Stomach (tissue), 4 donors: ENCODE results near the gene TPRG1L.

Experiments
- CTCF ChIP-seq, 7 experiments: fragments of 450-650 bp in 4 of 7; fragments of 200-600 bp in 3 of 7; sonication (generic) in 3 of 7; IDR thresholded peaks; one replicate each; pipeline ENCODE4 v1.5.1; 2016 to 2019; ENCODE audit warnings: antibody characterized with exemption in 7 of 7, control low read depth in 2 of 7, mild to moderate bottlenecking in 1 of 7
- EP300 ChIP-seq: sonication (generic); formaldehyde crosslinking; IDR thresholded peaks from one replicate; pipeline ENCODE4 v1.6.1; 2017; ENCODE audit warnings: antibody characterized with exemption
- POLR2A ChIP-seq, 4 donors: fragments of 450-650 bp; IDR thresholded peaks; one replicate each; pipeline ENCODE4 v1.6.1; 2016; ENCODE audit warnings: antibody characterized with exemption in 4 of 4, control low read depth in 2 of 4, mild to moderate bottlenecking in 1 of 4, moderate library complexity in 1 of 4
- POLR2AphosphoS5 ChIP-seq, 3 donors: sonication (generic); formaldehyde crosslinking; IDR thresholded peaks; one replicate each; pipeline ENCODE4 v1.6.1; 2016; ENCODE audit warnings: antibody characterized with exemption in 3 of 3

- no peak for TF ChIP-seq POLR2AphosphoS5 (IDR thresholded peaks at IDR 0.05)
- TF ChIP-seq POLR2A (IDR thresholded peaks at IDR 0.05), result no peak
- no peak for TF ChIP-seq CTCF (IDR thresholded peaks at IDR 0.05)
- no peak for TF ChIP-seq EP300
Observed at GRCh38 chr1:3608154-3608553, 16.7 kb upstream of the TPRG1L start.
